ENCODE data around the gene TMEM54. TPM values are rescaled to one million over a fixed set of nuclear protein-coding genes. Genes with fewer than 3 reads are reported as not detected.

Gene TMEM54
- polyA plus RNA-seq, 3 donors, result 19.6 to 41.3 (median 24.4) TPM

GRCh38 chr1:32855861-32856617 is 45.1 kb downstream of the TMEM54 start:
- H3K27ac ChIP-seq (ENCODE audit: low read depth, low read length), result no peak overlapping the region
- 92 to 95% (median 94%) methylated on average over 13 of the region's 13 CpGs for WGBS, 3 donors

DNA sequence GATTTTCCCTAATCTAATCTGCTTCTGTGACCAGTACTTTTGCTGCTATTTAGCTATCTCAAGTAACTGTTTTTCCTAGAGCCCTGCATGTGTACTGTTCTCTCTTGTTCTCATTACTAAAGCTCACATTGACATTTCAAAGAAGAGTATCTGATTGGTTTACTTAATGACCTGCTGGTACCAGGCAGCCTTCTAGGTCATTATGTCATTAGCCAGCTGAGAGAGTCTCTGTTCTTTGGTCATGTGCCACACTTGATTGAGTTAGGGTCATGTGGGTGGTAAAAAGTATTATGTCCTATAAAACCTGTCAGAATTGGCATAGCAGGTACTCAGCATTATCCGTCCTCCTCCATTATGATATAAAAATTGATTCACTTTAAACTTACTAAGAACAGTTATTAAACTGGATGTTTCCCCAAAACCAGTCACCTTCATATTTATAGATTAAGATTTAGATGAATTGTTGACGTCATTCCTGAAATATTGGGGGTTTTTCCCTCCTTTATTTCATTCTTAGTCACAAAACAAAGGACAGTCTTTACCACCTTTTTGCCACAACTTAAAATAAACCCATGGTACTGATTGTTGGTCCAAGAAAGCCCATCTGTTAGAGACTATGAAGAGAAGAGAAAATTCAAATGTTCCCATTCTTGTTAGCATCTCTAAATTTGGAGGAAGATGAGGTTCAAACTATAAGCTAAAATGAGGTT is 52.7 kb downstream of the TMEM54 start:
- WGBS, 3 donors, result 44 to 47% (median 47%) methylated on average over 2 of the region's 2 CpGs
- H3K27ac ChIP-seq (ENCODE audit: low read depth, low read length), result no peak overlapping the region

Other genes with a start within 250 kb of the TMEM54 start
- gene SYNC, start 198.6 kb downstream of the TMEM54 start, polyA plus RNA-seq, result 1 to 10 TPM in 2 of 3 donors, under 1 TPM in 1; 0.56 to 9.0 (median 5.6) TPM
- gene YARS1, start 84.0 kb downstream of the TMEM54 start, polyA plus RNA-seq, result 10 to 100 TPM; 22.5 to 63.1 (median 35.5) TPM
- 10 to 100 TPM in 1 of 3 donors, 1 to 10 TPM in 2; 2.9 to 11.7 (median 8.7) TPM for gene S100PBP, start 83.7 kb downstream of the TMEM54 start, polyA plus RNA-seq
- 1 to 10 TPM in 1 of 3 donors, under 1 TPM in 2; 0.59 to 4.2 (median 0.77) TPM for gene FNDC5, start 30.5 kb downstream of the TMEM54 start, polyA plus RNA-seq
- 1 to 10 TPM in 1 of 3 donors, under 1 TPM in 2; 0.04 to 1.1 (median 0.25) TPM for gene HPCA, start 14.9 kb downstream of the TMEM54 start, polyA plus RNA-seq
- gene RNF19B, start 63.4 kb upstream of the TMEM54 start, polyA plus RNA-seq, result 10 to 100 TPM in 2 of 3 donors, 1 to 10 TPM in 1; 6.2 to 20.1 (median 11.7) TPM
- gene AK2, start 135.5 kb upstream of the TMEM54 start, polyA plus RNA-seq, result 100 to 1,000 TPM in 2 of 3 donors, 10 to 100 TPM in 1; 60.1 to 134 (median 116) TPM
- gene AZIN2, start 179.8 kb upstream of the TMEM54 start, polyA plus RNA-seq, result 1 to 10 TPM; 1.2 to 2.5 (median 1.4) TPM

Measured in adipose tissue (tissue), 3 donors.